Measurements from ENCODE around the gene CAMTA1.

GRCh38 chr1:6999826-7000225 is 214.6 kb downstream of the CAMTA1 start:
- TF ChIP-seq CTCF (IDR thresholded peaks at IDR 0.05; ENCODE audit: low read length) (no peak), EZH2phosphoT487 (IDR thresholded peaks at IDR 0.05; ENCODE audit: low read length) (no peak)
